GM18517 (cell line): Measurements from ENCODE around the gene PTPRT.

ENCODE experiments used
- ATAC-seq: cut with Tn5 transposase; IDR thresholded peaks from one replicate; pipeline ENCODE4 v1.9.1; 2021; ENCODE audit warnings: mild to moderate bottlenecking, moderate library complexity; ENCODE audit not compliant: unreplicated experiment

PTPRT gene

GRCh38 chr20:42346189-42347170 is 843.2 kb downstream of the PTPRT start:
- no peak for ATAC-seq

GRCh38 chr20:42341654-42342053 is 848.1 kb downstream of the PTPRT start:
- no peak for ATAC-seq

GRCh38 chr20:42340368-42340767 is 849.3 kb downstream of the PTPRT start:
- no peak for ATAC-seq

GRCh38 chr20:42338294-42339201 is 851.2 kb downstream of the PTPRT start:
- no peak for ATAC-seq

DNA sequence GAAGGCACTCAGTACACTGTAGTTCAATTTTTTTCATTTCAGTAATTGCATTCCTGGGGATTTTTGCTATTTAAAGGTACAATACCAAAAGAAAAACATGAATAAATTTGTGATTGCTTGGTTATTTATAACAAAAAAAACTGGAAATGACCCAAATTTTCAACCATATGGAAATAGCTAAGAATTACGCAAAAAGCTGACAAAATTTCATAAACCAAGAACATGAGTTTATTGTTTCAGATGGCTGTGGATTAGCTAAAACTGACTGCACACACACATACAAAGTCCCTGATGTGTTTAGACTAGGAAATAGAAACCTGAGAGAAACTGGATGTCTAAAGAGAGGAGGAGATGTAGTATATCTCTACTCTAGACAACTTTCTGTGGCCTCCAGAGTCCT is 853.1 kb downstream of the PTPRT start:
- no peak for ATAC-seq

- ATAC-seq: no peak
Observed at GRCh38 chr20:42319252-42320013, 870.3 kb downstream of the PTPRT start.

- no peak for ATAC-seq
Observed at GRCh38 chr20:42313704-42314103, 876.0 kb downstream of the PTPRT start.

DNA sequence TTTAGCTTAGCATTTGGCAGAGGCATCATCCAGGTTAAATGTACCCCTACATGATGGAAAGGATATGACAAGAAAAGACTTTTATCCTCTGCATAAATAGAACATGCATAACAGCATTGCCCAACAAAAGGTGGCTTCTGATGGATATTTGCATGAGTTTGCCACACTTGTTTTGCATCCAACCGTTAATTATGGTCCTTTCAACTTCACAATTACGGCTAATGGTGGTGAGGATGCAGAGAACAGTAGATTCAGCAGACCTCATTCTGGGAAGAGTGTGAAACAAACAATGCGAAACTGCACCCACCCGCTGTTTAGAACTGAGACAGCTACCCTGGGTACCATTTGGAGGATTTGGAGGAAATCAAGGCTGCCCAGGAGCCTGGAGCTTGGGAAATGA is 880.7 kb downstream of the PTPRT start:
- no peak for ATAC-seq

DNA sequence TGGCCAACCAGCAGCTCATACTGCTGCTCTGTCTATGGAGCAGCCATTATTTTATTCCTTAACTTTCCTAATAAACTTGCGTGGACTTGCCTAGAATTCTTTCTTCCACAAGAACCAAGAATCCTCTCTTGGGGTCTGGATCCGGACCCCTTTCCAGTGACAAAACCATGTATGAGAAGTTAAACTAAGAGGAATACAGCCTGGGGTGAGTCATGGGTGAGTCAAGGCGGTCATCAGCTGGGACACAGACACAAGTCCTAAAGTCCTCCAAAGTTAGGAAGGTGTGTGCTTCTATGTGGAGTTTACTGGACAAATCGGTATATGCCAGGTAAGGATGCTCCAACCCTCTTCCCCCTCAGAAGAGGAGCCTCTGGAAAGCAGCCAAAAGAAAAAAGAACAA is 881.5 kb downstream of the PTPRT start:
- ATAC-seq: no peak

- ATAC-seq: no peak
Observed at GRCh38 chr20:42295592-42295991, 894.1 kb downstream of the PTPRT start.

DNA sequence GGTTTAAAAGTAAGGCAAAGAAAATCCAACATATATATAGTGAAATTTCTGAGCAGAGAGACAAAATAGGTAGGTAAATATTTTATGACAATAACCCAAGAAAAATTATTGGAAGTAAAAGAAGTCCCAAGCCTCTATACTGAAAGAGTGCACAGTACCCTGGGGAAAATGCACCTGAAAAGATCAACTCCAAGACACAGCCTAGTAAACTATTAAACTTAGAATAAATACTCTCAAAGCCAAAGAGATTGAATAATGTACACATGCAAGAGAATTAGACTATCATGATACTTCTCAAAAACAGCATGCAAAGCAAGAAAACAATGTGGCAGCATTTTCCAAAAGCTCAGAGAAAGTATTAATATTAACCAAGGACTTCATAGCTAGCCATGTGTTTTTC is 894.7 kb downstream of the PTPRT start:
- ATAC-seq: no peak

- no peak for ATAC-seq
Observed at GRCh38 chr20:42281801-42282200, 907.9 kb downstream of the PTPRT start.

- no peak for ATAC-seq
Observed at GRCh38 chr20:42276718-42277602, 912.7 kb downstream of the PTPRT start.

- ATAC-seq: no peak
Observed at GRCh38 chr20:42274986-42275385, 914.7 kb downstream of the PTPRT start.

DNA sequence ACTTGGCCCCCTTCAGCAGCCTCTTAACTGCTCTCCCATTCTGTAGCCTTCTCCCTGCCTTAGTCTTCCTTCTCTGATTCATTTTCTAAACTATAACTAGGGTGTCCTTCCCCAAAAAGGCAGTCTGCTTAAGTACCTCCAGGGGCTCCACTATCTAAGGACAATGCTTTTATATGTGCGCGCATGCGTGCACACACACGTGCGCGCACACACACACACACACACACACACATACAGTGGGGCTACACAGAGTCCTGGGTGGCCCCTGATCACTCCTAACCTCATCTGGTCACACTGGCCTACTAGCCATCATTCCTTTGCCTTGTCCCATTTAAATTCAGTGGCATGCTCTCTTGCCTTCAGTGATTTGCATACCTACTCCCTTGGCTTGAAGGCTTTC is 917.2 kb downstream of the PTPRT start:
- no peak for ATAC-seq

DNA sequence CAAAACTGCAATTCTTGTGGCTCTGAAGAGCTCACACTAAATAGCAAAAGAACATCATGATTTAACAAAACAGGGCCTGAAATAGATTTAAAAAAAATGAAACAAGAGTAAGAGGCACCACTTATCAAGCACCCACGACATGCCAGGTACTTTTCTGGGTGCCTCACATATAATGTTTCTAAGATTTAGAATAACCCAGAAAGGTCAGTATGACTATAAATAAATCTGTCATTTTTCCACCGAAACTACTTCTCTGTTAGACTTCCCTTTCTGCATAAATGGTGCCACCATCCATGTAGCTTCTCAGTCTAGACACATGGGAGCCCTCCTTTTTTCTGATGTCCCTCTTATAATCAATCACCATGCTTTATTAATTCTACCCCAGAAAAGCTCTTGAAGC is 919.2 kb downstream of the PTPRT start:
- ATAC-seq: no peak

DNA sequence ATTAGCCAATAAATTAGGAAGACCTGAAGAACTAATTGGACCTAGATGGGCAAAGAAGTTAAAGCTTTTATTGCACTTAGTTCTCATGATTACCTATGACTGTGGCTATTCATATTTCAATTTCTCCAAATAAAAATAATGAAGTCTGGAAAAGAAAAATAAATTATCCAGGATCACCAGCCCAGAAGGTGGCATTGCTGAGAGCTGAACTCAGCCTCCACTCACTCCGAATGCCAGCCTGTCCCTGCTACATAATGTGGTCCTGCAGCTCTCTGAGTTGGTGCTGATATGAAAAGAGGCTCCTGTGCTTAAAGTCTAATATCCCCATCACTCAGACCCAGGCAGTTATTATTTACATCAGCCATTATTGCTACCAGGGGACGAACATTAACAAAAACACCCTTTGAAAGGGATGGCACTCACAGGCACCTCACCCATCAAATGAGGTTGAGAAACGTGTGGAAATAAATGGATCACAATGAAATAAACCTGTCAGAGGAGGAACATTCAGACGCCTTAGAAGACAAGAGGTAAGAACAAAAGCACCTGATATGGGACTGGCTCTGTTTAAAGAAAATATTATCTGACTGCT is 921.8 kb downstream of the PTPRT start:
- no peak for ATAC-seq

DNA sequence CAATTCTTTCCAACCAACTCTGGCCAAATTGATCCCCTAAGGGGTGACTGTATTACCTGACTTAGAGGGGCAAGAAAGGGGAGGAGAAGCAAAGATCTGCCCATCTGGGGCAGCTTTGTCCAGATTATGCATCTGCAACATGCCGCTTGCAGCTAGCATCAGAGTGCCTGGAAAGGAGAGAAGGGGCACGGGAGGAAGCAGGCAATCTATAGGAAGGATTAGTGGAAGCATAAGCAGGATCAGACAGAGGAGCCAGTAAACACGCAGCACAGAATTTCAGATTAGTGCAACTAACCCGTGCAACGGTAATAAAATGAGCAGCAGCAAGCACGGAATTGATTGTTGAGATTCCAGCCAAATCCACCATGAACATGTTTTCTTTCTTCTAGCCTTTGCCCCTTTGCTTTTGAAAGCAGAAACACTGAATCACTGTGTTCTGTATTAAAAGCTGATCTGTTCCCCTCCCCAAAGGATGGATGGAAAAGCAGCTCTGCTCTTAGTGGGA is 927.9 kb downstream of the PTPRT start:
- no peak for ATAC-seq

- ATAC-seq: no peak
Observed at GRCh38 chr20:42260184-42260583, 929.5 kb downstream of the PTPRT start.
